Breast epithelium (tissue), 3 donors: ENCODE results near the gene RAB27B.

Source experiments
- POLR2A ChIP-seq: fragments of 450-650 bp; IDR thresholded peaks from one replicate; pipeline ENCODE4 v1.6.1; 2016; ENCODE audit warnings: antibody characterized with exemption, mild to moderate bottlenecking, moderate library complexity
- POLR2AphosphoS5 ChIP-seq, 3 donors: sonication (generic); formaldehyde crosslinking; IDR thresholded peaks; one replicate each; pipeline ENCODE4 v1.6.1; 2017; ENCODE audit warnings: antibody characterized with exemption in 3 of 3
- TF ChIP-seq, protein P1 (sequence below), 3 donors: fragments of 450-650 bp; IDR thresholded peaks; one replicate each; pipeline ENCODE4 v1.5.1; 2016 to 2017; ENCODE audit warnings: antibody characterized with exemption in 3 of 3, mild to moderate bottlenecking in 3 of 3, moderate library complexity in 3 of 3

DNA sequence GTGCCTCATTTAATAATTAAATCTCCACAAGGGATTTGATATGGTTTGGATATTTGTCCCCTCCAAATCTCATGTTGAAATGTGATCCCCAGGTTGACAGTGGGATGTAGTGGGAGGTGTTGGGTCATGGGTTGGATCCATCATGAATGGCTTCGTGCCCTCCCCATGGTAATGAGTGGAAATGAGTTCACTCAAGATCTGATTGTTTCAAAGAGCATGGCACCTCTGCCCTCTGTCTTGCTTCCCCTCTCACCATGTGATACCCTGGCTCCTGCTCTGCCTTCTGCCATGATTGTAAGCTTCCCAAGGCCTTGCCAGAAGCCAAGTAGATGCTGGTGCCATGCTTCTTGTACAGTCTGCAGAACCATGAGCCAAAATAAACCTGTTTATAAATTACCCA, 15.0 kb upstream of the RAB27B start:
- TF ChIP-seq, protein P1, sequence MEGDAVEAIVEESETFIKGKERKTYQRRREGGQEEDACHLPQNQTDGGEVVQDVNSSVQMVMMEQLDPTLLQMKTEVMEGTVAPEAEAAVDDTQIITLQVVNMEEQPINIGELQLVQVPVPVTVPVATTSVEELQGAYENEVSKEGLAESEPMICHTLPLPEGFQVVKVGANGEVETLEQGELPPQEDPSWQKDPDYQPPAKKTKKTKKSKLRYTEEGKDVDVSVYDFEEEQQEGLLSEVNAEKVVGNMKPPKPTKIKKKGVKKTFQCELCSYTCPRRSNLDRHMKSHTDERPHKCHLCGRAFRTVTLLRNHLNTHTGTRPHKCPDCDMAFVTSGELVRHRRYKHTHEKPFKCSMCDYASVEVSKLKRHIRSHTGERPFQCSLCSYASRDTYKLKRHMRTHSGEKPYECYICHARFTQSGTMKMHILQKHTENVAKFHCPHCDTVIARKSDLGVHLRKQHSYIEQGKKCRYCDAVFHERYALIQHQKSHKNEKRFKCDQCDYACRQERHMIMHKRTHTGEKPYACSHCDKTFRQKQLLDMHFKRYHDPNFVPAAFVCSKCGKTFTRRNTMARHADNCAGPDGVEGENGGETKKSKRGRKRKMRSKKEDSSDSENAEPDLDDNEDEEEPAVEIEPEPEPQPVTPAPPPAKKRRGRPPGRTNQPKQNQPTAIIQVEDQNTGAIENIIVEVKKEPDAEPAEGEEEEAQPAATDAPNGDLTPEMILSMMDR (IDR thresholded peaks at IDR 0.05), result no peak
- TF ChIP-seq POLR2A (no peak), POLR2AphosphoS5 (IDR thresholded peaks at IDR 0.05) (no peak)
